AG04449 (cell line): Measurements from ENCODE around the gene HAVCR1.

Experiments used
- CTCF ChIA-PET: fragments of 350-600 bp; formaldehyde crosslinking; extraction: SDS; loops from one replicate; lab custom pipeline; 2021; ENCODE audit warnings: antibody characterized with exemption; lab: Yijun Ruan, JAX
- POLR2A ChIA-PET: fragments of 400-600, 350-600 bp; formaldehyde crosslinking; extraction: SDS; loops from one replicate; lab custom pipeline; 2020; ENCODE audit warnings: antibody characterized with exemption, inconsistent platforms; lab: Yijun Ruan, JAX
- DNase-seq: peaks from one replicate; pipeline ENCODE4 v3.0.0-alpha.2; 2010; ENCODE audit warnings: low read depth, low spot score
- H3K4me3 ChIP-seq: 2 replicates; pipeline ENCODE4 v1.5.1; 2011; ENCODE audit warnings: low read depth, mild to moderate bottlenecking, control low read depth, low read length
- TF ChIP-seq, protein P1 (sequence below): IDR thresholded peaks from one replicate; pipeline ENCODE4 v1.5.1; 2011; ENCODE audit warnings: mild to moderate bottlenecking, moderate library complexity, low read length, control low read depth, inconsistent platforms; ENCODE audit not compliant: insufficient read depth; ENCODE audit errors: missing control alignments

Gene HAVCR1

DNA sequence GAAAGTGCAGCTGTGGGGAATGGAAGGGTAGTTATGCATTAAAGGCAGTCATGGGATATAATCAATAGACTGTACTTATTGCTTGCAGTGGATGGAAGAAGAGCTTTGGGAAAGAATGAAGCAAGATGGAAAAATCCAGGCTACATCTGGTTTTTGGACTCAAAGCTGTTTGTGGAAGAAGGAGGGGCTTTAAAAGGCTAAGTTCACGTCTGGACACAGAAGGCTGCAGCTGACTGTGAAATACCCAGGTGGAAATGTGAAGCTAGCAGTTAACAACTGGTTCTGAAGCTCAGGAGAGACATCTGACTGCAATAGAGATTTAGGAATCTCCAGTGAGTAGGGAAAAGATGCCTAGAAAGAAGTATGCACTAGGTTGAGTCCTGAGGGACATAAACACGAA lies 52.7 kb downstream of the HAVCR1 start:
- POLR2A ChIA-PET = no interaction called here
- CTCF ChIA-PET = no interaction called here
- TF ChIP-seq, protein P1, sequence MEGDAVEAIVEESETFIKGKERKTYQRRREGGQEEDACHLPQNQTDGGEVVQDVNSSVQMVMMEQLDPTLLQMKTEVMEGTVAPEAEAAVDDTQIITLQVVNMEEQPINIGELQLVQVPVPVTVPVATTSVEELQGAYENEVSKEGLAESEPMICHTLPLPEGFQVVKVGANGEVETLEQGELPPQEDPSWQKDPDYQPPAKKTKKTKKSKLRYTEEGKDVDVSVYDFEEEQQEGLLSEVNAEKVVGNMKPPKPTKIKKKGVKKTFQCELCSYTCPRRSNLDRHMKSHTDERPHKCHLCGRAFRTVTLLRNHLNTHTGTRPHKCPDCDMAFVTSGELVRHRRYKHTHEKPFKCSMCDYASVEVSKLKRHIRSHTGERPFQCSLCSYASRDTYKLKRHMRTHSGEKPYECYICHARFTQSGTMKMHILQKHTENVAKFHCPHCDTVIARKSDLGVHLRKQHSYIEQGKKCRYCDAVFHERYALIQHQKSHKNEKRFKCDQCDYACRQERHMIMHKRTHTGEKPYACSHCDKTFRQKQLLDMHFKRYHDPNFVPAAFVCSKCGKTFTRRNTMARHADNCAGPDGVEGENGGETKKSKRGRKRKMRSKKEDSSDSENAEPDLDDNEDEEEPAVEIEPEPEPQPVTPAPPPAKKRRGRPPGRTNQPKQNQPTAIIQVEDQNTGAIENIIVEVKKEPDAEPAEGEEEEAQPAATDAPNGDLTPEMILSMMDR = no peak
- DNase-seq = no peak
- H3K4me3 ChIP-seq = no peak overlapping the region

DNA sequence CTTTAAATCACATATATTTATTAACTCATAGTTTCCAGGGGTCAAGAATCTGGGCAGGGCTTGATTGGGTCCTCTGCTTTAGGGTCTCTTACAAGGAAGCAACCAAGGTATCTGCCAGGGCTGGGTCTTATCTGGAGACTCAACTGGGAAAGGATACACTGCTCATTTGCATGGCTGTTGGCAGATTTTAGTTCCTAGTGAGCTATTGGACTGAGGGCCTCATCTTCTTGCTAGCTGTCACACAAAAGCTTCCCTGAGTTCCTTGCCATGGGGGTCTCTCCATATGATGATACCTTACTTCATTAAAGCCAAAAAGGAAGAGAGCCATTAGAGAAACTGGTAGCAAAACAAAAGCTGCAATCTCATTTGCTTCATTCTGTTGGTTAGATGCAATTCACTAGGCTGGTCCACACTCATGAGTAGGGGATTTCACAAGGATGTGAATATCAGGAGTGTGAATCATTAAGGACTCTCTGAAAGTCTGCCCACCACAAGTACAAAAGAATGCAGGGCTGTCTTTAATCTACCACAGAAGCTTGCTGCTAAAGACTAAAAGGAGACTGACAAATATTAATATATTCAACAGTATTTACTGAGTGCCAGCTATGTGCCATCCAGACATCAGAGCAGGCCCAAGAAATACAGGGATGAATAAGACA lies 53.9 kb downstream of the HAVCR1 start:
- POLR2A ChIA-PET = no interaction called here
- CTCF ChIA-PET = no interaction called here
- DNase-seq = peak; percentile 12
- TF ChIP-seq, protein P1 = no peak
- H3K4me3 ChIP-seq = no peak overlapping the region

DNA sequence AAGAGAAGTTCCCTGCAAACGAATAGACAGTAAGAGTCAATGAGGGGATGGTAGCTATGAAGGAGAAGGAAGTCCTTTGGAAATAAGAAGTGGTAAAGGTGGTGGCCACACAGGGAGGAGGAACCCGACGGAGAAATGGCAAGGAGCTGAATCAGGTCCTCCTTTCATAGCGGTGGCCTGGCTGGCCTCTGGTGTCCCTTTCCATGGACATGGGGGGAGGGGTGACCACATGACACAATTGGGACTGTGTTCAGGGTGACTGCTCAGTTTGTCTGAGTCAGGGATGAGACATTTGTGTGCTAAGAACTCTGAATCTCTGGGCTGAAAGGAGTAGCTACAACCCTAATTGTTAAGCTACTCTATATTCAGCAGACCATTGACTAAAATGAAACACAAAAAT lies 67.2 kb downstream of the HAVCR1 start:
- TF ChIP-seq, protein P1 = no peak
- H3K4me3 ChIP-seq = no peak overlapping the region
- DNase-seq = no peak
- CTCF ChIA-PET = no interaction called here
- POLR2A ChIA-PET = no interaction called here

DNA sequence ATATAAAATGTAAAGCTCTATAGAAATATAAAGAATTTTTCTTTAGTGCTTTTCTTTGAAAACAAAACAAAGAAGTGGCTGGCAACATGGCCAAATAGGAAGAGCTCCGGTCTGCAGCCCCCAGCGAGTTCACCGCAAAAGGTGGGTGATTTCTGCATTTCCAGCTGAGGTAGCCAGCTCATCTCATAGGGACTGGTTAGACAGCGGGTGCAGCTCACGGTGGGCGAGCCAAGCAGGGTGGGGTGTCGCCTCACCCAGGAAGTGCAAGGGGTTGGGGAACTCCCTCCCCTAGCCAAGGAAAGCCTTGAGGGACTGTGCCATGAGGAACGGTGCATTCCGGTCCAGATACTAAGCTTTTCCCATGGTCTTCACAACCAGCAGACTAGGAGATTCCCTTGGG lies 74.9 kb downstream of the HAVCR1 start:
- no peak for DNase-seq
- no peak overlapping the region for H3K4me3 ChIP-seq
- POLR2A ChIA-PET = no interaction called here
- TF ChIP-seq, protein P1 = no peak
- CTCF ChIA-PET = no interaction called here

DNA sequence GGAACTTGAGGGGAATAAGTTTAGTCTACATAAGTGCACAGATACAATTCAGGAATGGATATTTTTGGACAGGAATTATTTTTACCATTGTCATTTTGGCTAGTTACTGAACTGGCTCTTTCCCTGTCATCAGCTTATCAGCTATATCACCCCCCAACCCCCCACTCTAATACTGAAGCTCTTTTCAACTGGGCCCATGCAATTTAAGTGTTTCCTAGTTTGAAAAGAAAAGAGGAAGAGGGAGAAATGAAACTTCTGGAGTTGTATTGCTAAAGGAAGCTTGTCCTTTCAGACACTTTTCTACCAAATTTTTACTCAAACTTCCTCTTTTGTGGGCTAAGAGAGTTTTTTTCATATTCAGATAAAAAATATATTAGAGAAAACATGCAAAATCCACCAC lies 77.4 kb downstream of the HAVCR1 start:
- no peak for DNase-seq
- CTCF ChIA-PET = no interaction called here

More for the DNA sequence above, 77.4 kb downstream of the HAVCR1 start:
- POLR2A ChIA-PET = no interaction called here
- H3K4me3 ChIP-seq = no peak overlapping the region
- TF ChIP-seq, protein P1 = no peak
